GM18498 (cell line): Measurements from ENCODE around the gene SLC20A1.
A peak's percentile ranks its signal among the peaks of the same experiment; 100 is the strongest.

Experiments
- ATAC-seq: cut with Tn5 transposase; IDR thresholded peaks from one replicate; pipeline ENCODE4 v1.9.1; 2021; ENCODE audit warnings: mild to moderate bottlenecking, moderate library complexity; ENCODE audit not compliant: unreplicated experiment

The SLC20A1 gene

DNA sequence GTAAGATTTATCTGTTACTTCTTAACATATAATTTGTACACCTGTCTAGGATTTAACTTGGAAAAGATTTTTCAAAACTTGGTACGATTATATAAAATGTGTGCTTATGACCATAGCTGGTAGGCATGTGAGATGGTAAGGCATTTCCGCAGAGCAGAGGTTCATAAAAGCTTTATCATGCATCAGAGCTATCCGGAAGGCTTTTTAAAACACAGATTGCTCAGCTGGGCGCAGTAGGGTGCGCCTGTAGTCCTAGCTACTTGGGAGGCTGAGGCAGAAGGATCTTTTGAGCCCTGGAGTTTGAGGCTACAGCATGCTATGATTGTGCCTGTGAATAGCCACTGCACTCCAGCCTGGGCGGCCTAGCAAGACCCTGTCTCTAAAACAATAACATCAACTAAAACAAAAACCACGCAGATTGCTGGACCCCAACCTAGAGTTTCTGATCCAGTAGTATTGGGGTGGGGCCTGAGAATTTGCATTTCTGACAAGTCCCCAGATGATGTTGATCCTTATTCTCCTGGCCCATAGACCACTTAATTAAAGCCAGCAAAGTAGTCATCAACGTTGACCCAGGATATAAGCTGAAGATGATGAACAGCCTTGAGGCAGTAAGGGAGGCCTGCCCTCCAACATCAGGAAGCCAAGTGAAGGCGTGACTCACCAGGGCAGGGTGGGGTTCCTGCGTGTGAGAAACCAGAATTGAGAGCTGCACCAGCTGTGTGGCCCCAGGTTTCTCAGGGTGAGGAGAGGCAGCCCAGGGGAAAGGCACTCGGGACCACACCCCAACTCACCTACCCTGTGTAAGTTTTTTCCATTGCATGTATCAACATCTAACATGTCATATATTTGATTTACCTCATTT lies 21.6 kb upstream of the SLC20A1 start:
- peak; percentile 72 for ATAC-seq

DNA sequence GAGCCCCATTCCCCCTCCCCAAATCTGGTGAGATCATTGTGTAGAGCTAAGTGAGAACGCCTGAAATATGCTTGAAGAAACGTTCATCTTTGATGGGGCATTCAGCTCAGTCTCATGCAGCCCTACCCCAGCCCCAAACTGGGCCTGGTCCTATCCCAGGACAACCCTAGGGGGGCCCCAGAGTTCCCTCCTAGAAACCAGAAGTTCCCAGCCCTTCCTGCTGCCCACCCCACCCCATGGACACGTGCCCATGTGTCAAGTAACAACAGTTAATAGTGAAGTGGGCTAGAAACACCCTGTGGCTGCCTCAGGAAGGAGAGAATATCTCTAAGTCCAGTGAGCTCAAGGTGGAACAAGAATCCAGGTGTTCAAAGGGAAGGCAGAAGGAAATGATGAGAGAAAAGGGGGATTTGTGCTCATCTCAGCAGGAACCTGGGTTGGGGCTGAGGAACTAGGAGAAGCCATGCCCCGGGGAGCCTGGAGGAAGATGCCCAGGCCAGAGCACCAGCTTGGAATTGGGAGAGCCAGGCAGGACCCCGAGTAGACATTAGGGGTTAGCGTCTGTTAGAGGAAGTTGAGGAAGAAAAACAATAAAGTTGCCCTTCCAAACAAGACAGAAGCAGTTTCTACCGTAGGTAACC lies 20.1 kb upstream of the SLC20A1 start:
- ATAC-seq, result no peak

- peak; percentile 52 for ATAC-seq
Observed at GRCh38 chr2:112626604-112627059, 19.1 kb upstream of the SLC20A1 start.

- no peak for ATAC-seq
Observed at GRCh38 chr2:112627060-112628040, 18.4 kb upstream of the SLC20A1 start.

DNA sequence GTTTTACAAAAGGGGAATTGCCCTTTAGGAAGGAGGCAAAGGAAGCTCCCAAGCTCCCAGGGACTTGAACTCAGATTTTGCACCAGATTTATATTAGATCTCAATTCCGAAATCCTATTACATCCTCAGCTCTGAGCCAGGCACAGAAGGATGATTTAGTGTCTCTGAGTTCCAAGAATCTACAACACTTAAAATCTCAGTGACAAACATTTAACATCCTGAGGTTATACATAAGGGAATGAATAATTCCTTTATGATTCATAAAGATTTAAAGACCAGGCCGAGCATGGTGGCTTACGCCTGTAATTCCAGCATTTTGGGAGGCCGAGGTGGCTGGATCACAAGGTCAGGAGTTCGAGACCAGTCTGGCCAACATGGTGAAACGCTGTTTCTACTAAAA lies 16.5 kb upstream of the SLC20A1 start:
- no peak for ATAC-seq

DNA sequence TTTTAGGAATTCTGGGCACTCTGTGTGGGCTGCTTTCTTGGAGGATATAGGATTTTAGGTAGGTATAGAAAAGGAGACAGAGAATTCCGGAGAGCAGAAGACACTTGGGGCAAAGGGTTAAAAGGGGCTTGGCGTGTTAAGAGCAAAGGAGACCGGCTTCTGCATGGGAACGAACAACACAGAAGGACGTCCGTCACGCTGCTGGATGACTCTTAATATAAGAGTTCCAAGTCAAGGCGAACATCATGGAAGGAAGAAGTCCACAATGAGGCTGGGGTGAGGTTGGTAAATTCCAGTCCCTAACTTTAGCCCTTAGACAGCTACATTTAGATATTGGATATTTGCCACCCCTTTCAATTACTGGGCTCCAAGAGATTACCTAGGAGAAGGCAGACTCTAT lies 15.9 kb upstream of the SLC20A1 start:
- ATAC-seq, result no peak

- ATAC-seq, result no peak
Observed at GRCh38 chr2:112630268-112630667, 15.5 kb upstream of the SLC20A1 start.

GRCh38 chr2:112633708-112634107 lies 12.0 kb upstream of the SLC20A1 start:
- no peak for ATAC-seq

- ATAC-seq, result no peak
Observed at GRCh38 chr2:112634153-112634873, 11.4 kb upstream of the SLC20A1 start.

DNA sequence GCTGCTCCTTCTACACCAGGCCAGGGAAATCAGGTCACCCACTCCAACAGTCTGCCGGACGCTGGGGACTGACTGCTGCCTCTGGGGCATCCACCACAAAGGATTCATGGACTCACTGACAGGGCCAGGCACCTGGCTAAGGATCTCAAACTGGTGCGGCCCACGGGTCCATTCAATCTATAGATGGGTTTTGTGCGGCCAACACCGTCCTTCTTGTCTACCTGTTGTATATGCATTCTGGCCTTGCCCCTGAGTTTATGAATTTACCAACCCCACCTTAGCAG lies 10.9 kb upstream of the SLC20A1 start:
- no peak for ATAC-seq

- peak; percentile 96 for ATAC-seq
Observed at GRCh38 chr2:112636605-112637288, 9.0 kb upstream of the SLC20A1 start.

- ATAC-seq, result no peak
Observed at GRCh38 chr2:112637289-112637660, 8.5 kb upstream of the SLC20A1 start.

DNA sequence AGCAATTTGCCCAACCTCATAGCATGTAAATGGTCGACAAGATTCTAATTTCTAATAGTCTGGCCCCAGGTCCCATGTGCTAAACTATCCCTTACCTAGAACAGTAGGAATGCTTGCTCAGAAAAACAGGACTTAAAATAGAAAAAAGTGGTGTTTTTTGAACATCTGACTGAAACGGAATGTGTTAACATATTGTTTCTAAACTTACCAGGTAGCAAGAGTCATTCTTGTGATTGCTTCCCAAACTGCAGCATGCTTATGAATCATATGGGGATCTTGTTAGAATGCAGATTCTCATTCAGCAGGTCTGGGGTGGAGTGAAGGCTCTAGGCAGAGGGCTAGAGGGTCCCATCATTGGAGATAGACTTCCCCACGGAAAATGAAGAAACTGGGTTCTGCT lies 5.8 kb upstream of the SLC20A1 start:
- ATAC-seq, result no peak

DNA sequence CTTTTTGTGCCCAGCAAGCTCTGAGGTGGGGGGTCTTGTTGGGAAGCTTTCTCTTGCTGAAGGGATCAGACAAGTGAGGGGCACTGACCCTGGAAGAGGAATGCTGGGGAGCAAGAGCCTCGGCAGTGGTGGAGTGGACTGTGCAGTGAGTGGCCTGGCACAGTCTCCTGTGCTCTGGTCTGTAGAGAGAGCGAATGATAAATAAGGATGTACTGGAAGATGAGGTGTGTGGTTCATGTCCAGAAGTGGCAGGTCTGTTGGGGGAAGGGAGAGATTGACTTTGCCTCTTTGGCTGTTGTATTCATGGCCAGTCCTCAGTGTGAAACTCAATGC lies 5.3 kb upstream of the SLC20A1 start:
- no peak for ATAC-seq

DNA sequence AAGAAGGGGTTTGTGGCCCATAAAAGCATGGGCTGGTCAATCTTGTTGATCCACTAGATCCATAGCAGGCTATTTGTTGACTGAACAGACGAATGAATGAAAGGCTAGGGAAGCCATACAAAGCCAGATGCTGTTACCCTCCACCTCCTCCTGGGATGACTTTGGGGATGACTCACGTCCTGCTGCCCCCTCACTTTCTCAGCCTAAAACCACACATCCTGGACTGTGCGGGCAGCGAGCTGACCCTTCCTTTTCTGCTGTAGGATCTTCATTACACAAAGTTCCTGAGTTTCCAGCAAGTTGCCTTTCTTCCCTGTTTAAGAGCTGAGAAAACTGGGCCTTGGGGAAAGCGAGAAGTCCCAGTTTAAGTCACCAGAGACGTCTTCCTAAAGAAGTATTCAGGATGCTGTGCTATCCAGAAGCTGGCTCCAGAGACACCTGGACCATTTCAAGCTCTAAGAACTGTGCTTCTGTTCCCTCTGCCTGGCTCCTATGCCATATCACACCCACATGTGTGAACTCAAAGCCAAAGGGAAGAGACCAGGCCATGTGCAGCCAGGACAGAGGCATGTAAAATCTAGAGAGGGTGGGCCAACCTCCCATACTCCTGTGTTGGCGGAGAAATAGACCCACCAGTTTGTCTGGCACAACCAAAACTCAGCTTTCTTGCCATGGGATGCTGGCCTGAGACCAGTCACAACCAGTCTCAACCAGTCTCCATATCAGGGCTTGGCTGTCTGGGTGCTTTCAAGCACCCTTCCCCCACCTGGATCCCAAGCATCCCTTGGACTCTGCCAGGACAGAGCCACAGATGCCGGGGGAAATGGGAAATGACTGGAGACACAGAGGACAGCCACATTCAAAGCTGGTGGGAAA lies 4.7 kb upstream of the SLC20A1 start:
- ATAC-seq, result no peak

DNA sequence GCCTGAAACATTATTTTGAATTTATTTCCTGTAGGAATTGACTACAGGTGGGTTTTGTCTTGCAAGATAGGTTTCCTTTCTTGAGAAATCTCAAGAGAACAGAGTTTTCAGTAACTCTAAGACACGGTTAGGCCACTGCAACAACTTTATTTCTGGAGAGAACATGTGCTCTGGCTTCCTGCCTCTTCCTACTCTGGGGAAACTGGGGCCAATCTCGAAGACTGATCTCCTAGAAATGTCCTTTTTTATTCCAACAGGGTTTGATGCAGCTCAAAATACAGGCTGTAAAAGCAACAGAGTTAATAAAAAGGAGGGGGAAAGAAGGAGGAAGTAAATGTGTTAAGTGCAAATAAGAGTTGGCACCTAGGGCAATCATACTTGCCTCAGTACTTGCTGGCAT lies 4.0 kb upstream of the SLC20A1 start:
- no peak for ATAC-seq

- no peak for ATAC-seq
Observed at GRCh38 chr2:112642561-112642960, 3.2 kb upstream of the SLC20A1 start.

DNA sequence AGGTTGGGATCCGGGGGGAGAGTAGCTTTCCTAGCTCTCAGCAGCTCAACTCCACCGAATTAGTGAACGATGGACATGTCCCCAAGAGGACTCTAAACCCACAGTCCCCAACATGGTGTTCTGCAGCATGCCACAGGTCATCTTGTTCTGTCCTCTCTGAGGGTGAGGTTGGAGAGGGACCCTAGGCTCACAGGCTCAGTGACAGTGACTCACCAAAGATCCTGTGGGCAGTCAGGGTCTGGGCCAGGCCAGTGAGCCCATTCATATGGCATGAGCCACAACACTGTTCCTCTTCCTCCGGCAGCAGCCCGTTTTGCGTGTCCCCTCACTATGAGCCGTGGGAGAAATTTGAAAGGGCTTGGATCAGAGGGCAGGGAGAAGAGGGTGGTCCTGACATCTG lies 2.8 kb upstream of the SLC20A1 start:
- no peak for ATAC-seq

- no peak for ATAC-seq
Observed at GRCh38 chr2:112643488-112643887, 2.3 kb upstream of the SLC20A1 start.
